ENCODE measurements around the gene ARRB1.
"Not testable (repeated sequence)": the region's sequence is repeated elsewhere in the genome, so short reads cannot be mapped to it uniquely, and the experiment has no call there.

The ARRB1 gene

GRCh38 chr11:75342231-75342918 lies 9.1 kb downstream of the ARRB1 start:
- DNase-seq = no peak

GRCh38 chr11:75341612-75342011 lies 9.8 kb downstream of the ARRB1 start:
- DNase-seq = no peak

DNA sequence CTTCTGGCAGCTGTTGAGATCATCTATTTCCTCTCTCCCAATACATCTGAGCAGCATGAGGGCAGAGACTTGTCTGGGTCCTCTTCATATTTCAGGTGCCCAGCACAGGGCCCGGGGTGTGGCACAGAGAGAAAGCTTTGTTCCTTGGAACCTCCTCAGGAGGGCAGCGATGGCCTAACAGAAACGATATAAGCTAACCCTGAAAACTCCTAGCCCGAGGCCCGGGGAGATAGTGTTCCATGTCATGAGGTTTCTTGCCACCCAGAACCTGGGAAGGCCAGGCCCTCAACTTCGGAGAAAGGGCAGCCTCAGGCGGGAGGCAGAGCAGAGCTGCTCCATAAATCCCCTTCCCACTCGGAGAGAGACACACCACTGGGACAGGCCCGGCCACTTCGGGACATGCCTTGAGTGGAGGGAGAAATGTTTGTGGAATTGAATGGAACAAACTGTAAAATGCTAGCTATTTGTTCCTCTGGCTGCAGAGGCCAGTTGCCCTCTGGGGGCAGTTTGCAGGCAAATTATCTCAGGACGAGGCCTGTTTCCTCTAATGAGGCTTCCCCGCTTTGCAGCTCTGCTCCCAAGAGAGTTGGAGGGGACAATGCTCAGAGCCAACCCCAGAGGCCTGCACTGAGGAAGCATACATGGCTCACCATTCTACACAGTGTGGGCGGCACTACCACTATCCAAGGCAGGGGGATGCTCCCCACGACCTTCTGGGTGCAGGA lies 11.6 kb downstream of the ARRB1 start:
- DNase-seq = no peak

DNA sequence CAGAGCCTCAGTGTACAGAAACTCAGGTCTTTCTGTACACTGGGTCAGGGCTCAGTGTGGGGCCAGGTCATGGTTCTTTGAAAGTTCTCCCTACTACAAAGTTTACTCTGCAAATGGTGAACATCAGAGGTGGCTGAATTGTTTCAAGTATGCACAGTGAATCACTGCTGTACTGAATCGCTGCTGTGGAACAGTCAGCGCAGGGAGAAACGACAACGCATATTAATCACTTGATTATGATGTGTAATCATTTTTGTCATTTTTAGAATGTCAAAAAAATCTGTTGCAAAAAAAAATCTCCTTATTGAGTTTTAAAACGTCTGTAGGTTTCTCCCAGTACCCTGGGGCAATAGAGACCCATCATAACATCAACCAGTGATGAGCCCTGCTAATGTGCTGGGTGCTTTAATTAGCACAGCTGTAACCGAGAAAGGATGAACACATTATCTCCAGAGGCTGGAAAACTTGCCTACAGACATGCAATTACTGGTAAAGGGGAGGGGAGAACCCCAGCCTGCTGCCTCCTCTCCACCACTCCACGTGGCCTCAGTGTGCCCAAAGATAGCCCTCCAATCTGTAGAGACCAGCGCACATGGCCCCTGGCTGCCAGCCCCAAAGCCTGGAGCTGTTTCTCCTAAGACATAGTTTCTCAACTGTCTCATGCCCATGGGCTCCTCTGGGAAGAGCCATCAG lies 12.8 kb downstream of the ARRB1 start:
- no peak for DNase-seq

- no peak for DNase-seq
Observed at GRCh38 chr11:75337195-75337654, 14.2 kb downstream of the ARRB1 start.

- DNase-seq = no peak
Observed at GRCh38 chr11:75334976-75335375, 16.5 kb downstream of the ARRB1 start.

DNA sequence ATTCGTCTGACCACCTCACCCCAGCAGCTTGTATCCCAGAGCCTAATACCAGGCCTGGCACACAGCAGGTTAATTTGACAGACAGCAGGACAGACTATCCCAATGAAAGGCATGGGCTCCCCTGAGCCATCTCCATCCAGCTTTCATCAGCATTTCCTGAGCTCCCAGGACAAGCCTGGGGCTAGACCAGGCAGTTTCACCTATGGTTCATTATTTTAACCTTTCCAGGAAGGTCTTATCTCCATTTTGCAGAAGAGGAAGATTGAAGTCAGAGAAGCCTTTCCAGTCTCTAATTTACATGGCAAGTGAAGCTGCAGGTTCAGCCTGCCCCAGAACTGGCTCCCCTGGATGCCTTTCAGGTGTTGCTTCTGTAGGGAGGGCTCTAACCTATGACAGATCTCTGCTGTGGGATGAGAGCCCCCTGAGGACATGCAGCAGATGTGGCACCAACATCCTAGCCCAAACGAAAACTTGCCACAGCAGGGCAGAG lies 17.0 kb downstream of the ARRB1 start:
- DNase-seq = no peak

- no peak for DNase-seq
Observed at GRCh38 chr11:75333807-75334140, 17.7 kb downstream of the ARRB1 start.

DNA sequence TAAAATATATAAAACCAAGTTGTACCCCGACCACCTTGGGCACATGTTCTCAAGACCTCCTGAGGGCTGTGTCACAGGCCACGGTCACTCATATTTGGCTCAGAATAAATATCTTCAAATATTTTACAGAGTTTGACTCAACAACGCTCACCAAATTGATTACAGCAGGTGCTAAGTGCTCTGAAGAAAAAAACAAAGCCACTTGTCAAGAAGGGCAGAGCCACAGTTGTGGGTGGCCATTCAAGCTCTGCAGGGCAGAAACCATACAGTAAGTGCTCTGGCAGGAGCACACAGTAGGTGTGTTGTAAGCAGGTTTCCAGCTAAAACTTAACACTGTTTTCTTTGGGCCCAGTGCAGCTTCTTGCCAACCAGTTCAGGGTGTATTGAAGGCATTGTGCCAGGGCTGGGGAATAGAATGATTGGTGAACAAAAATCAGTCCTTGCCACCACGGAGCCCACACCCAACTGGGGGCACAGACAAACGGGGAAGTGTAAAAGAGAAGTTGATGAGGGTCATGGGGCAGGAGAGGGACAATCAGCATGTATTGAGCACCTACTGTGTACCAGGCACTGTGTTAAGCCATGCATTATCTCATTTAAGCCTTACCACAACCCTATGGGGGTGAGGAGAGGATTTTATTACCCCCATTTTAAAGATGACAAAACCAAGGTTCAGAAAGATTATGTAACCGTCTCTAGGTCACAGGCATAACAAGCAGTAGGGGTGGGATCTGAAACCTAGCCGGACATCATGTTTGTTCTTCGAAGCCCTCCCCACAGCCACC lies 18.2 kb downstream of the ARRB1 start:
- DNase-seq = no peak

GRCh38 chr11:75331761-75332160 lies 19.7 kb downstream of the ARRB1 start:
- DNase-seq = not testable (repeated sequence)

DNA sequence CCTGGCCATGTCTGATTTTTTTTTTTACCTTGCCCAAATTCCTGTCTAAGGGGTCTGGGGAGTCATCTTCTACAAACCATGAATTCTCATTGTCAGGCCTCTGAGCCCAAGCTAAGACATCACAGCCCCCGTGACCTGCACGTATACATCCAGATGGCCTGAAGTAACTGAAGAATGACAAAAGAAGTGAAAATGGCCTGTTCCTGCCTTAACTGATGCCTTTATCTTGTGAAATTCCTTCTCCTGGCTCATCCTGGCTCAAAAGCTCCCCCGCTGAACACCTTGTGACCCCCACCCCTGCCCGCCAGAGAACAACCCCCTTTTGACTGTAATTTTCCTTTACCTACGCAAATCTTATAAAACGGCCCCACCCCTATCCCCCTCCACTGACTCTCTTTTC lies 20.2 kb downstream of the ARRB1 start:
- DNase-seq = not testable (repeated sequence)

- DNase-seq = not testable (repeated sequence)
Observed at GRCh38 chr11:75330886-75331285, 20.6 kb downstream of the ARRB1 start.

DNA sequence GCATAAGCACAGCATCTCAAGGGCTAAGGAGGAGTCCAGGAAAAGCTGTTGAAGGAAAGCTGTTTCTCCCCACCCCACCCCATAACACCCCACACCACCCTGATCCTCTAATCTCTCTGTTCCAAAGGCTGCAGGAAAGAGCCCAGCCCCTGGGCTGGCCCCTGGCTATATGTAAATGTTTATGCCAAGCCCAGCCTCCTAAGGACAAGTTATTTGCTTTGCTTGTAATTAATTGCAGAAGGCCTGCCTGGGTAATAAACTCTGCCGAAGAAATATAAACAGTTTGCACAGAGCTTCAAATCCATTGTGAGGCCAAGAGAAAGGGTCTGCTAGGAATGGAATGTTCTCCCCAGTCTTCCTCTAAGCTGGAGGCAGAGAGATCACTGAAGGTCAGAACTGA lies 21.2 kb downstream of the ARRB1 start:
- DNase-seq = no peak

- peak; percentile 49 for DNase-seq
Observed at GRCh38 chr11:75328426-75329277, 22.8 kb downstream of the ARRB1 start.

DNA sequence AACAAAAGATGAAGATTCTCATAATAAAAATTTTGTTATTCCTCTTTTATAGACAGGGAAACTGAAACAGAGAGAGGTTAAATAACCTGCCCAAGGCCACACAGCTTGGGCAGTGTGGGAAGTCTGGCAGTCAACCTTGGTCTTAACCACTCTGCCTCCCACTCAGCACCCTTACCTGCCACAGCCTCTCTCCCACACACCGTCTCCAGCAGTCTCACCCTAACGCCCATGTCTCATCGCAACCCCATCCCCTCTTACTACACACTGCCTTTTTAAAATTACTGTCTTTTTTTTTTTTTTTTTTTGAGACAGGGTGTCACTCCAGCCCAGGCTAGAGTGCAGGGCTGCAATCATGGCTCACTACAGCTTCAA lies 25.0 kb downstream of the ARRB1 start:
- DNase-seq = peak; percentile 52

- peak; percentile 68 for DNase-seq
Observed at GRCh38 chr11:75325713-75326438, 25.6 kb downstream of the ARRB1 start.

DNA sequence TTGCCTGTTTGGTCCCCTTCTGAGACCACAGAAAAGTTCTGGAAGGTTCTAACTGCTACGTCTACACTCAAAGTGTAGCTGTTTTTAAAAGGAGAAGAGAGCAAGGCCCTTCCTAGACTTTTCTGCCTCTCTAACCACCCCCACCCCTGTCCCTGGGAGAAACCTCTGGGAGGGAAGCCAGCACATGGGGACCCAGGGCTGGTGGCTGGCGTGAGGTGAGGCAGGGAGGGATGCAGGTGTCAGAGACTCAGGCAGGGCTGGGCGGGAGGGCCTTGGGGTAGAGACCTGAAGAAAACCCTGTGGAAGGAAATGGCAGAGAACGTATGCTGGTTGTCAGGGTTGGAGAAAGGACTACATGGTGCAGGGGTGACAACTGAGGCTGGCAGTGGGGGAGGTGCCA lies 26.7 kb downstream of the ARRB1 start:
- no peak for DNase-seq

- DNase-seq = no peak
Observed at GRCh38 chr11:75324189-75324588, 27.3 kb downstream of the ARRB1 start.

DNA sequence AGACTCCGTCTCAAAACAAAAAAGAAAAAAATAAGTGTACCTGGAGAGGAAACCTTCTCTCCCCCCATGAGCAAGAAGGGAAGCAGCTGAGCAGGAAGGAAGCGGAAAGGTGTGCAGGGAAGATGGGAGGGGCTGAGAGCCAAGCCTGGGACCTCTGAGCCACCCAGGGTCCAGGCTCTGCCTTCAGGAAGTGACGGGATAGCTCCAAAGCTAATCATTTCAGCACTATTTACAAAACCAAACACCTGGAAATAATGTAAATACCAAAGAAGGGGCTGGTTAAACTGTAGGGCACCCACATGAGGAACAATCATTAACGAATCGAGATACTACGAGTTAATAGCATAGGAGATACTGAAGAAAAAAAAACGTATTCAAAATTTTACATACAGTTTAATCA lies 27.9 kb downstream of the ARRB1 start:
- no peak for DNase-seq

- DNase-seq = no peak
Observed at GRCh38 chr11:75320643-75321042, 30.8 kb downstream of the ARRB1 start.

- DNase-seq = no peak
Observed at GRCh38 chr11:75320046-75320618, 31.3 kb downstream of the ARRB1 start.
